ENCODE results near the gene DENND5A.

- TF ChIP-seq, protein P1, sequence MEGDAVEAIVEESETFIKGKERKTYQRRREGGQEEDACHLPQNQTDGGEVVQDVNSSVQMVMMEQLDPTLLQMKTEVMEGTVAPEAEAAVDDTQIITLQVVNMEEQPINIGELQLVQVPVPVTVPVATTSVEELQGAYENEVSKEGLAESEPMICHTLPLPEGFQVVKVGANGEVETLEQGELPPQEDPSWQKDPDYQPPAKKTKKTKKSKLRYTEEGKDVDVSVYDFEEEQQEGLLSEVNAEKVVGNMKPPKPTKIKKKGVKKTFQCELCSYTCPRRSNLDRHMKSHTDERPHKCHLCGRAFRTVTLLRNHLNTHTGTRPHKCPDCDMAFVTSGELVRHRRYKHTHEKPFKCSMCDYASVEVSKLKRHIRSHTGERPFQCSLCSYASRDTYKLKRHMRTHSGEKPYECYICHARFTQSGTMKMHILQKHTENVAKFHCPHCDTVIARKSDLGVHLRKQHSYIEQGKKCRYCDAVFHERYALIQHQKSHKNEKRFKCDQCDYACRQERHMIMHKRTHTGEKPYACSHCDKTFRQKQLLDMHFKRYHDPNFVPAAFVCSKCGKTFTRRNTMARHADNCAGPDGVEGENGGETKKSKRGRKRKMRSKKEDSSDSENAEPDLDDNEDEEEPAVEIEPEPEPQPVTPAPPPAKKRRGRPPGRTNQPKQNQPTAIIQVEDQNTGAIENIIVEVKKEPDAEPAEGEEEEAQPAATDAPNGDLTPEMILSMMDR (IDR thresholded peaks at IDR 0.05; ENCODE audit: low read depth, low read length, poor library complexity, severe bottlenecking) = no peak
- TF ChIP-seq EZH2phosphoT487 (IDR thresholded peaks at IDR 0.05; ENCODE audit: borderline replicate concordance, low read length) = no peak
Measured at GRCh38 chr11:9285850-9286587, 20.9 kb upstream of the DENND5A start.

Data from DOHH2 (cell line).